Skin of body (tissue), 2 donors: ENCODE results near the gene PTGDS. TPM values are rescaled to one million over a fixed set of nuclear protein-coding genes. Genes with fewer than 3 reads are reported as not detected.

ENCODE experiments used
- DNase-seq: peaks from one replicate; lab custom pipeline; 2025; lab: John Stamatoyannopoulos, UW
- total RNA-seq: library from RNA; depleted of rRNA; stranded (reverse); fragments of >200 nt; gene quantifications from one replicate; pipeline ENCODE4 v1.2.3, GENCODE V29; 2014

The PTGDS gene
- total RNA-seq: 15.3 TPM

GRCh38 chr9:136977223-136977622 is at the start of gene PTGDS:
TSS of gene PTGDS (plus strand) at chr9:136977504. CDS start at chr9:136977579, 75 bp downstream.
- no peak for DNase-seq

GRCh38 chr9:136928591-136928990 is 48.7 kb upstream of the PTGDS start:
- DNase-seq: no peak

DNA sequence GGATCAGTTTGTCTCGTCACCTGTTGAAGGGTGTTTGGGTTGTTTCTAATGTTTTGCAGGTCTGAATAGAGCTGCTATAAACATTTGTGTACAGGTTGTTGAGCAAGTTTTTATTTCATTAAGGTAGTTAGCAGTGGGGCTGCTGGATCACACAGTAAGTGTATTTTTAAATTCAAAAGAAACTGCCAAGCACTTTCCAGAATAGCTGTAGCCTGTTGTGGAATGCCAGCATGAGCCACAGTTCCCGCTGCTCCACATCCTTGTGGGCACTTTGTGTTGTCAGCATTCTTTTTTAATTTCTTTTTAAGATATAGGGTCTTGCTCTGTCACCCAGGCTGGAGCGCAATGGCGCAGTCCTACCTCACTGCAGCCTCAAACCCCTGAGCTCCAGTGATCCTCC is 47.3 kb upstream of the PTGDS start:
- no peak for DNase-seq

DNA sequence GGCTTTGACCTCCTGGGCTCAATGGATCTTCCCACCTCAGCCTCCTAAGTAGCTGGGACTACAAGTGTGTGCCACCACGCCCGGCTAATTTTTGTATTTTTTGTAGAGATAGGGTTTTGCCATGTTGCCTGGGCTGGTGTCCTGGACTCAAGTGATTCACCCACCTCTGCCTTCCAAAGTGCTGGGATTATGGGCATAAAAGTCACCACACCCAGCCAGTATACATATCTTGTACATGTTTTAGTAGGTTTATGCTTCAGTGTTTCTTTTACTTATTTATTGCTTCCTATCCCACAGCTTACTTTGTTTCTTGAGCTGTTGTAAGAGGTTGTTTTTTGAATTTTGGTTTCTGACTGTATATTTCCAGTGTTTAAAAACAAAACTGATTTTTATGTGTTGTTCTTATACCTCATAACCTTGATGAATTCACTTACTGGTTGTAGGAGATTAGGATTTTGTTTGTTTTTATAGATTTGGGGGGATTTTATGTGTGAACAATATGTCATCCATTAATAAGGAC is 45.6 kb upstream of the PTGDS start:
- no peak for DNase-seq

- DNase-seq: no peak
Measured at GRCh38 chr9:136934277-136934676, 43.0 kb upstream of the PTGDS start.

GRCh38 chr9:136935651-136936050 is 41.7 kb upstream of the PTGDS start:
- DNase-seq: no peak

- no peak for DNase-seq
Measured at GRCh38 chr9:136936645-136937170, 40.6 kb upstream of the PTGDS start.

DNA sequence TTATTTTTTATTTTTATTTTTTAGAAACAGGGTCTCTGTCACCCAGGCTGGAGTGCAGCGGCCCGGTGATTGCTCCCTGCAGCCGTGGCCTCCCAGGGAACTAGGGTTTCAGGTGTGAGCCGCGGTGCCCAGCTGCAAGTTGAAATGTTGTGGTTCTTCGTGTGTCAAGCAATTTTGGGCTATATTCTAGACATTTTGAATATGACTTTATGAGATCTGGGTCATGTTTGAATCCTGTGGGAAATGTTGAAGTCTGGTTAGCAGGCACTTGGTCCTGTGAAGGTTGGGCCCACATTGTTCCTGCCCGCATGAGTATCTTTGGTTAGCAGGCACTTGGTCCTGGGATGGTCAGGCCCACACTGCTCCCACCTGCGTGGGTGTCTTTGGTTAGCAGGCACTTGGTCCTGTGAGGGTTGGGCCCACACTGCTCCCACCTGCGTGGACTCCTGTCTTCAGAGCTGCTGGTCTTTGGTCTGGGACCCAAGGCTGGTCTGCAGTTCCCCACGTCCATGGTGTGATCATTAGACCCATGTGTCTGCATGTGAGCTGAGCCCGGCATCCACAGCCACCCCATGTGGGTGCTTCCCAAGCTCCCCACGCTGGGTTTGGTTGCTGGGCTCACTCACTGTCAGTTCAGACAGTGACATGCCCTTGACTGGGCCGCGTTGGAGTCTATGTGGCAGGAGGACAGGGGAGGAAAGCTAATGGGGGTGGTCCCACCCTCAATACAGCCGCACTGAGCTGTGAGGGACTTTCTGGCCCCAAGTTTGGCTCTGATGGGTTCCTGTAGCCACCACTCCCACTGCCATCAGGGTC is 39.9 kb upstream of the PTGDS start:
- no peak for DNase-seq

GRCh38 chr9:136939431-136939995 is 37.8 kb upstream of the PTGDS start:
- no peak for DNase-seq

DNA sequence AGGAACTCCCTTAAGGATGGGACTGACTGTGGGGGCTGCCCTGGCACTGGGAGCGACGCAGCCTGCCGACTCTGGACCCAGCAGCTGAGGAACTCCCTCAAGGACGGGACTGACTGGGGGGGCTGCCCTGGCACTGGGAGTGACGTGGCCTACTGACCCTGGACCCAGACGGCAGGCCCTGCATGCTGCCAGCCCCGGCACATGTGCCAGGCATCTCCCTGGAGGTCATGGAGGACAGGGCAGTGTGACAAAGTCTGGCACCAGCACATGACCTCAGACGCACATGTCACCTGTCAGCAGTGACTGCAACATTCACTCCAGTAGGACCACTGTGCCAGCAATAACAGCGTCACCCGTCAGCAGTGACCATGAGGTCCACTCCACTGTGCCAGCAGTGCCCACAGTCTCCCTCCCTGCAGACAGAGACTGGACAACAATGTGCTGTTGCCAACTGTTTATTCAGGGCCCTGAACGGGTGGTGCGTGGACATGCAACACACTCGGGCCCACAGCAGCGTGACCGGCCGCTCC is 37.2 kb upstream of the PTGDS start:
- DNase-seq: no peak

DNA sequence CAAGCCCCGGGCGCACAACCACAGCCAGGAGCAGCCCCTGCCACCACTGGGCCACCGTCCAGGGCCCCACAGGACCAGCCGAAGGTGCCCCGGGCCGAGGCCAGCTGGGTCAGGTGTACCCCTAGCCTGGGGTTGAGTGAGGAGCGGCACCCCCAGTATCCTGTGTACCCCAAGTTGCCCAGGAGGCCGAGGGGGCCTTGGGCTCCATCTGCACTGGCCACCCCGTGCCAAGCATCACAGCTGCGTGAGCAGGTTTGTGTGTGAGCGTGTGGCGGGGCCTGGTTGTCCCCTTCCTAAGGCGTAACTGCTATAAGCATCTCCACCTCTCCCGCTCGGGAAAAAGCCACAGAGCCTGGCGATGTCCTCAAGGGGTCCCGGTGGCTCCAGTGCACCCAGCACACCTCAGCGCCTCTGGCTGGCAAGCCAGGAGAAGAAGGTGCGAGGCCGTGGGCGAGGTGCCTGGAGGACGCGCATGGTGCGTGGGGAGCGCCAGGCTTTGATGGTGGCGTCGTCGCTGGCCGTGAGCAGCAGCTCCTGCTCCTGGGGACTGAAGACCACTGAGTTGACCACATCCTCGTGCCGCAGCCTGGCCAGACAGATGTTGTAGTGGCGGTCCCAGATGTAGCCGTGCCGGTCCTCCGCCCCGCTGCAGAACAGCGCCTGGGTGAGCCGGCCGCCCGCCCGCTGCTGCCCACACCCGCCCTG is 36.6 kb upstream of the PTGDS start:
- no peak for DNase-seq

GRCh38 chr9:136941231-136942111 is 35.8 kb upstream of the PTGDS start:
- DNase-seq: no peak

- DNase-seq: no peak
Measured at GRCh38 chr9:136942112-136942880, 35.0 kb upstream of the PTGDS start.

- no peak for DNase-seq
Measured at GRCh38 chr9:136942881-136943230, 34.4 kb upstream of the PTGDS start.

DNA sequence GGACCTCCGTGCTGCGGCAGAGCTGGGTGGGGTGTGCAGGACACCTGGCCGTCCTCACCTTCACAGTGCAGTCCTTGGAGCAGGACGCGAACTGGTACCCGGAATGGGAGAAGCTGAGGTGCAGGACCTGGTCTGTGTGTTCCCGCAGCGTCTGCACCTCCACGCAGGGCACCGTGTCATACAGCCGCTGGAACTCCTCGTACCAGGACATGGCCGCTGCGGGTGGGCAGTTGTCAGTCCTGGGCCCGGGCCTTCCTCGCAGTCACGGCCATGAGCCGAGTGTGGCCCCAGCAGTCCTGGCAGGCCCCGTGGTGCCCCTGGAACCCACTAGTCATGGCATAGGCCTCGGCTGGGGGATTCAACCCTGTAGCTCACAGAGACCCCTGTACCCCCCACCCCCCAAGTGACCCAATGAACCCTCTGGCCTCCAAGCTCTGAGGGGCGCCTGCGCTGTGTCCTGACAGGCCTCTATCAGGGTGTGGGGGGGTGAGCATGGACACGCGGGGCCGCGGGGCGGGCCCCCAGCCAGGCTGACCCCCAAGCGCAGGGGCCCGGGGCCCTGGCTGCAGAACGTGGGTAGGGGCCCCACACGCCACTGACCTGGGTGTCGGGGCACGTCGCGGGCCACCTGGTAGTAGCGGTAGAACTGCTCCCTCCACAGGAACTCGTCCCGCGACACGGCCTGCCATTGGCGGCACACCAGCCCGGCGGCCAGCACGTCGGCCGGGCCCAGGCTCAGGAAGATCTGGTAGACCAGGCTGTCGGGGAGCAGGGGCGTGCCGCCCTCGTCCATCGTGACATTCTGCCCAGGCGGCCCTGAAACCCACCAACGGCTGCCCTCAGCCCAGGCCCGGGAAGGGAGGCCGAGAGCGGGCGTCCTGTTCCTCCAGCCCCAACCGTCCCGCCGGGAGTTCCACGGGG is 33.8 kb upstream of the PTGDS start:
- DNase-seq: no peak

DNA sequence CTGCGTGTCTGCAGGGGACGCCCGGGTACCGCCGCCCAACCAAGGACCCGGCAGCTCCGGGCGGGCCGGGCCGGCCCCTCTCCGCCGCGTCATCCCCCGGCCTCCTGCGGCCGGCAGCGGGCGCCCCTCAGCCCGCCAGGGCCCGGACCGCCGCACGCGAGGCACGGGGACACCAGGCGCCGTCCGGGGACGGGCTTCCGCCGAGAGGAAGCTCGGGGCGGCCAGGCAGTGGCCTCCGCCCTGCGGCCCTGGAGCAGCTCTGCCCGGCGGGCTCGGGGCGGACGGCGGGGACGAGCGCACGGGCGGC is 33.1 kb upstream of the PTGDS start:
- DNase-seq: no peak

GRCh38 chr9:136944519-136945332 is 32.6 kb upstream of the PTGDS start, which contains the start of the genes C8G and FBXW5:
TSS of gene C8G (plus strand) at chr9:136945243. CDS start at chr9:136945321, 78 bp downstream.
TSS of gene FBXW5 (minus strand) at chr9:136944738. CDS start at chr9:136944083, 655 bp downstream.
- DNase-seq: peak; percentile 95
